PFSK-1 (cell line): ENCODE measurements around the gene TRAPPC2.

Experiments
- FOXP2 ChIP-seq: optimal IDR thresholded peaks from 2 replicates; pipeline ENCODE3; 2011; ENCODE audit warnings: borderline replicate concordance, control low read depth, inconsistent platforms; ENCODE audit not compliant: insufficient read depth; ENCODE audit errors: extremely low read length, extremely low read depth
- POLR2AphosphoS5 ChIP-seq: IDR thresholded peaks from 2 replicates; pipeline ENCODE4 v1.6.1; 2012; ENCODE audit warnings: low read depth, mild to moderate bottlenecking, control low read depth, low read length, moderate library complexity
- SIN3A ChIP-seq: IDR thresholded peaks from 2 replicates; pipeline ENCODE4 v1.6.1; 2012; ENCODE audit warnings: mild to moderate bottlenecking, low read length, moderate library complexity, borderline replicate concordance; ENCODE audit not compliant: insufficient read depth
- TAF1 ChIP-seq: IDR thresholded peaks from 2 replicates; pipeline ENCODE4 v1.6.1; 2012; ENCODE audit warnings: low read length, control low read depth, borderline replicate concordance; ENCODE audit not compliant: insufficient read depth
- TF ChIP-seq, protein P1 (sequence below), 2 experiments: IDR thresholded peaks; 2 replicates each; pipeline versions ENCODE4 v1.6.1 to v1.8.0; 2011 to 2012; ENCODE audit warnings: low read depth in 2 of 2, low read length in 2 of 2, control low read depth in 1 of 2, inconsistent platforms in 1 of 2, mild to moderate bottlenecking in 1 of 2, moderate library complexity in 1 of 2; ENCODE audit not compliant: insufficient read depth in 1 of 2

TRAPPC2 gene

GRCh38 chrX:13687203-13687602 is 47.2 kb downstream of the TRAPPC2 start:
- TF ChIP-seq FOXP2 (no peak), SIN3A (no peak)

GRCh38 chrX:13685126-13685763 is 49.2 kb downstream of the TRAPPC2 start:
- TF ChIP-seq, protein P1, sequence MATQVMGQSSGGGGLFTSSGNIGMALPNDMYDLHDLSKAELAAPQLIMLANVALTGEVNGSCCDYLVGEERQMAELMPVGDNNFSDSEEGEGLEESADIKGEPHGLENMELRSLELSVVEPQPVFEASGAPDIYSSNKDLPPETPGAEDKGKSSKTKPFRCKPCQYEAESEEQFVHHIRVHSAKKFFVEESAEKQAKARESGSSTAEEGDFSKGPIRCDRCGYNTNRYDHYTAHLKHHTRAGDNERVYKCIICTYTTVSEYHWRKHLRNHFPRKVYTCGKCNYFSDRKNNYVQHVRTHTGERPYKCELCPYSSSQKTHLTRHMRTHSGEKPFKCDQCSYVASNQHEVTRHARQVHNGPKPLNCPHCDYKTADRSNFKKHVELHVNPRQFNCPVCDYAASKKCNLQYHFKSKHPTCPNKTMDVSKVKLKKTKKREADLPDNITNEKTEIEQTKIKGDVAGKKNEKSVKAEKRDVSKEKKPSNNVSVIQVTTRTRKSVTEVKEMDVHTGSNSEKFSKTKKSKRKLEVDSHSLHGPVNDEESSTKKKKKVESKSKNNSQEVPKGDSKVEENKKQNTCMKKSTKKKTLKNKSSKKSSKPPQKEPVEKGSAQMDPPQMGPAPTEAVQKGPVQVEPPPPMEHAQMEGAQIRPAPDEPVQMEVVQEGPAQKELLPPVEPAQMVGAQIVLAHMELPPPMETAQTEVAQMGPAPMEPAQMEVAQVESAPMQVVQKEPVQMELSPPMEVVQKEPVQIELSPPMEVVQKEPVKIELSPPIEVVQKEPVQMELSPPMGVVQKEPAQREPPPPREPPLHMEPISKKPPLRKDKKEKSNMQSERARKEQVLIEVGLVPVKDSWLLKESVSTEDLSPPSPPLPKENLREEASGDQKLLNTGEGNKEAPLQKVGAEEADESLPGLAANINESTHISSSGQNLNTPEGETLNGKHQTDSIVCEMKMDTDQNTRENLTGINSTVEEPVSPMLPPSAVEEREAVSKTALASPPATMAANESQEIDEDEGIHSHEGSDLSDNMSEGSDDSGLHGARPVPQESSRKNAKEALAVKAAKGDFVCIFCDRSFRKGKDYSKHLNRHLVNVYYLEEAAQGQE (IDR thresholded peaks at IDR 0.05; ENCODE audit: insufficient read depth in 1 of 2, low read depth in 2 of 2, low read length in 2 of 2) = no peak
- no peak for TF ChIP-seq FOXP2
- TF ChIP-seq TAF1 = no peak
- no peak for TF ChIP-seq SIN3A

- TF ChIP-seq SIN3A = no peak
- TF ChIP-seq, protein P1 (IDR thresholded peaks at IDR 0.05; ENCODE audit: insufficient read depth in 1 of 2, low read depth in 2 of 2, low read length in 2 of 2) = no peak
- TF ChIP-seq POLR2AphosphoS5 = no peak
- no peak for TF ChIP-seq TAF1
- no peak for TF ChIP-seq FOXP2
These were observed 50.1 kb downstream of the TRAPPC2 start for GRCh38 chrX:13684361-13684760.

DNA sequence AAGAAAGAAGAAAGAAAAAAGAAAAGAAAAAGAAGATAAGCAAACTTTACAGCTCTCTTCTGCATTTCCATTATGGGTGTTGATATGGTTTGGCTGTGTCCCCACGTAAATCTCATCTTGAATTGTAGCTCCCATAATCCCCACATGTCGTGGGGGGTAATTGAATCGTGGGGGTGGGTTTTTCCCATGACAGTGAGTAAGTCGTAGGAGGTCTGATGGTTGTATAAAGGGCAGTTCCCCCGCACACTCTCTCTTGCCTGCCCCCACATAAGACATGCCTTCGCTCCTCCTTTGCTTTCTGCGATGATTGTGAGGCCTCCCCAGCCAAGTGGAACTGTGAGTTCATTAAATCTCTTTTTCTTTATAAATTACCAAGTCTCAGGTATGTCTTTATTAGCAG is 52.8 kb downstream of the TRAPPC2 start:
- TF ChIP-seq FOXP2 (no peak), POLR2AphosphoS5 (no peak), TAF1 (no peak)
- TF ChIP-seq, protein P1 (IDR thresholded peaks at IDR 0.05; ENCODE audit: insufficient read depth in 1 of 2, low read depth in 2 of 2, low read length in 2 of 2) = no peak

GRCh38 chrX:13676885-13677284 is 57.5 kb downstream of the TRAPPC2 start:
- TF ChIP-seq POLR2AphosphoS5 = no peak
- TF ChIP-seq, protein P1 (IDR thresholded peaks at IDR 0.05; ENCODE audit: insufficient read depth in 1 of 2, low read depth in 2 of 2, low read length in 2 of 2) = no peak
- TF ChIP-seq FOXP2 = no peak
